ENCODE measurements around the gene FRYL.

- TF ChIP-seq CTCF (IDR thresholded peaks at IDR 0.05), result no peak
- TF ChIP-seq POLR2A (IDR thresholded peaks at IDR 0.05), result no peak
These were observed 144.1 kb downstream of the FRYL start for GRCh38 chr4:48635980-48636379.
